CD4-positive, alpha-beta T cell treated with Interleukin-4 for 4 hours (primary cell): ENCODE data around the gene GHRHR.

Source experiments
- DNase-seq: peaks from one replicate; pipeline ENCODE4 v3.0.0-alpha.2; 2020

Gene GHRHR

DNA sequence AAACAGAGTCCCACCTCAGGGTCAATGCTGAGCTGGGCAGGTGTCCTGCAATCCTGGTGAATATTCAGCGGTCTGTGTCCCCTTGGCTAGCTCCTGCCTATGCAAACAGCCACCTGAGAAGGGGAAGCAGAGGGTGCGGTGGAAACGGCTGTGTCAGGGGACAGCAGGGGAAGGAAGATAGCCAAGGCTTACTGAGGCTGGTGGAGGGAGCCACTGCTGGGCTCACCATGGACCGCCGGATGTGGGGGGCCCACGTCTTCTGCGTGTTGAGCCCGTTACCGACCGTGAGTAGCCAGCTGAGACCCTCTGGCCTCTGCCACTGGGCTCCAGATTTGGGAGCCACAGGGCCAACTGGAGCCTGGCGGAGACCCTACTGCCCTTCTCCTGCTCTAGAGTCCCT lies at the start of gene GHRHR:
Gene GHRHR, plus strand, starts transcription at position 112 of the 400 bp plus-strand sequence. Its CDS starts 116 bp downstream, at position 228.
- no peak for DNase-seq

DNA sequence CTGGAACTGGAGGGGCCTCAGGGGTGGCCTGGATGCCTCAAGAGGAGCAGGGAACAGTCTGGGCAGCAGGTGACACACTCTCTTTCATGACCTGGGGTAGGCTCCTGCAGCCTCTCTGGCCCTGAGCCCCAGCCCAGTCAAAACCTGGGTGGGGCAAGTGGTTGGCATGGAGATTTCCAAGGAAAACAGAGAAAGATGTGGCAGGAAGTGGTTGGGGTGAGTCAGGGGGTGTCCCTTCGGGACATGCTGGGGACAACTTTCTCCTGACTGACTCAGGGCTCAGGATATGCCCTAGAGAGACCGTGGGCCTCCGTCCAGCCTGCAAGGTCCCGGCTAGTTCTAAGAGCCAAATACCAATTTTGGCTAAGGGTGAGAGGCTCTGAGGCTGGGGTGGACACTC lies 49.2 kb upstream of the GHRHR start:
- no peak for DNase-seq

DNA sequence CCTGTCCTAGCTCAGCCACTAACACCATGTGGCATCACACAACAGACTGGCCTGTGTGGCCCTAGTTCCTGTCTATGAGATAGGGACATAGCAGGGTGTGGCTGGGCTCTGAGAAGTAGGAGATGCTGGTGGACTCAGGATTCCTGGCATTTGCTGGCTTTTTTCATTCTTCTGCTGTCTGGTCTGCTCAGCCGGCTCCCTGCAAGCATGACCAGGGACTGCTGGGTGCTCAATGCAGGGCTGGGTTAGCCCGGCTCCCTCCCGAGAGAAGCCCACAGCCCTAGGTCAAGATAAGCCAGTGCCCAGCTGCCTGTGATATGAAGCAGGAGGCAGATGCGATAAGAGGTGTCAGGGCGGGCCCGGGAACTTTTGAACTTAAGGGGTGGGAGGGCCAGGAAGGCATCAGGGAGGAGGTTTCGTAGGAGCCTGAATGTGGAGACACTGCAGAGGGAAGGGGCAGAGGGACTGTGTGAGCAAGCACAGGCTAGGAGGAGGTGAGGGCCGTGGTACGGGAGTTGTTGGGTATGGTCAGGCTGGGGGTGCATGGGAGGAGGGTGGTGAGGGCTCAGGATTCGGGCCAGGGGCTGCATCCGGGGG lies 48.6 kb upstream of the GHRHR start:
- no peak for DNase-seq

DNA sequence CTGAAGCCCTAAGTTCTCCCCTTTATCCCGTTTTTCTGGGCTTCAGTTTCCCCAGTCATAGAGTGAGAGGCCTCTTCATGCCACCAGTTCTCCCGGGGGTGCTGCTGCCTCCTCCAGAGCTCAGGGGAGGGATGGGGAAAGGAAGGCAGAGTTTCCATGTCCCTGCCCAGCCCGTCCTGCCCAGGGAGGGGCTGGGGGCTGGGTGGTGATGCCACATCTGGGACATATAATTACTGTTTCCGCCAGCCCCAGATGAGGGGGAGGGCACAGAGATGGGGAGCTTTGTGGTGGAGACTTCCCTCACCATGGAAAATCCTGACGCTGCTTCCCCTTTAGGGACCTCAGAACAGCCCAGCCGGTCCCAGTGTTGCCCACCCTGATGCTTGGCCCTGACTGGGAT lies 48.0 kb upstream of the GHRHR start:
- no peak for DNase-seq

DNA sequence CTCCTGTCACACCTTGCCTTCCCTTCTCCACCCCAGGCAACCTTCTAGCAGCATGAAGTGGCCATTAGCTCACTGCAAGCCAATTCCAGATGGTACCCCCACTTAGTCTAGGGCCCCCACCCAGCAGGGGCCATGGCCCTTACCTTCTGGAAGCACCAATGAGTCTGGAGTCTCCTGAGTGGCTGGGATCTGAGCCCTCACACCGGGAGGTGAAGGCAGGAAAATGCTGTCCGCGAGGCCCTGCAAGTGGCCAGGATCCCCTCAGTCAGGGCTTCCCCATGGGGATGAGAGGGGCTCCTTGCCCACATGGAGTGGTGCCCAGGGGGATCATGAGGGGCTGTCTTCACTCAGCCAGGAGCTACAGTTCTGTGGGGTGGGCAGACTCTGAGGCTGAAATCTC lies 47.5 kb upstream of the GHRHR start:
- DNase-seq: no peak

DNA sequence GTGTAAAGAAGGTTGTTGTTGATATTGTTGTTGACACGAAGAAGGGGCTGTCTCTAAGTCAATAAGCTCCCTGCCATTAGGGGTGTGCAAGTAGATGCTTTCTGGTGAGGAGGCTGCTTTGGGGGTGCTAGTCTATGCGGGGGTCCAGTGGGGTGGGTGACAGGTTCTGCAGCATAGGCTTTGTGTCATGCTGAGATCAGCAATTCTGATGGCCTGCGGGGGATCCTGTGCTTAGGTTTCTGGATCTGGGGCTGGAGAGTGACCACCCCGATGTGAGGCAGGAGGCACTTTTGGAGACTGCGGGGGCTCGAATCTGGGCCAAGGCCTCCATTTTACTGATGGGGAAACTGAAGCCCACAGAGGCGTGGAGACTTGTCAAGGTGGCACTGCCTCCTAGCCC lies 47.0 kb upstream of the GHRHR start:
- DNase-seq: no peak

DNA sequence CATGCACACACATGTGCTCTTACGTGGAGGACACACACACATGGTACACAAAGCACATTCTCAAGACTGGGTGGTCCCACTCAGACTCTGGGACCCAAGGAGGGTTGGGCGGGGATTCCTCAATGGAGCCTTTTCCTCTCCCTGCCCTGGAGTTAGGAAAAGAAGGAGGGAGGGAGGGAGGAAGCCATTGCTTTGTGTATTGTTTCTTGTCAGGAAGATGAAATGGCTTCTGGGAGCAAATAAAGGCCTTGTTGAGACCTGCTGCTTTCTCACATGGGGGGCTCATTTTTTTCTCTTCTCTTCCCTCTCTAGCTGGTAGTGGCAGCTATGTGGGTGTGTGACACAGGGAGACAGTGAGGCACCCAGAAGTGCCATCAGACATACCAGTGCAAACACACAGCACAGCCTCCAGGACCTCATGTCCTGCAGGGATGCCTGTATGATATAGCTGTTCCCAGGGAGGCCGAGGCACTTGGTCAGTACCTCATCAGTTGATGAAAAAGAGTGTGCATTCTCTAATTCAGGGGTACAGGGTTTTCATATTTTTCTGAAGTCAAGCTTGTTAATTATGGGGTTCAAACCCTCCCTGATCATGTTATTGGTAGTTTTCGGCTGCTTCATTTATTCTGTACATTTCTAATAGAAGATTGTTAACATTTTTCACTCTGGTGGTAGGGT lies 46.4 kb upstream of the GHRHR start:
- DNase-seq: no peak

DNA sequence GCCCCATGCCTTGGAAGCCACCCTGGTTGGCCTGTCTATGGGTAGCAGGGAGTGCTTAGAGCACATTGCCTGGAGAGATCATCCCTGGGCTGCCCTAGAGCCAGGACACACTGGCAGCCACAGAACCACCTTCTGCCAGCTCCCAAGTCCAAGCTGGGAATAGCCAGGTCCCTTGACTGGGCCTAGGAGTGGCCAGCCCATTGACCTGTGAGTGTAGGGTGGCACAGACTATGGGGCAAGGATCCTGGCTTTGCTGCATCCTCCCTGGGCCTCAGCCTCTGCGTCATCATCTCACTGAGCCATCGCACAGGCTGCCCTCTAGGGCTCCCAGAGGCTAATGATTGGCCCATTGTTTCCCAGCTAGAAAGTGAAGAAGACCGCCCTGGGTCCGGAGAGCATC lies 45.1 kb upstream of the GHRHR start:
- no peak for DNase-seq

DNA sequence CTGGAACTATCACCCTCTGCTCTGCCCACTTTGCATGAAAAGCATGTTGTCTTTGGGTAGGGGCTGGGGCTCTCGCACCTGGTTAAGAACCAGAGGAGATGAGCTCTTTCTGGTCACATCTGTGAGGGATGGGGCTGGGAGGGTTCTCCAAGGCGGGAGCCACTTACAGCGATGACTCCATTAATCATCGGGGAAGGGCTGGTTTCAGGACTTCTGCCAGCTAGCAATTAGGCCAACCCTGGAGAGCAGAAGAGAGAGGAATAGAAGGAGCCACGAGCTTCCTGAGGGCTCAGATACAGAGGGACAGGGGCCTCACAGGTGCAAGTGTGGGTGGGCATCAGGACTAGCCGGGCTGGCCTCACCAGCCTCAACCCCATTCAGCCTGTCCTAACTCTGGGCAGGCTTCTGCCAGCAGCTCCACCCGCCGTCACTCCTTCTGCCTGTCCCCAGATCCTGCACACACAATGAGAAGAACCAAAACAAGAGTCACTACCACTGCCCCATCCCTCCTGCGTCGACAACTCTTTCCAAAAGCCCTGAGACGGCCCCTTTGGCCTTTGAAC lies 43.7 kb upstream of the GHRHR start:
- DNase-seq: no peak

DNA sequence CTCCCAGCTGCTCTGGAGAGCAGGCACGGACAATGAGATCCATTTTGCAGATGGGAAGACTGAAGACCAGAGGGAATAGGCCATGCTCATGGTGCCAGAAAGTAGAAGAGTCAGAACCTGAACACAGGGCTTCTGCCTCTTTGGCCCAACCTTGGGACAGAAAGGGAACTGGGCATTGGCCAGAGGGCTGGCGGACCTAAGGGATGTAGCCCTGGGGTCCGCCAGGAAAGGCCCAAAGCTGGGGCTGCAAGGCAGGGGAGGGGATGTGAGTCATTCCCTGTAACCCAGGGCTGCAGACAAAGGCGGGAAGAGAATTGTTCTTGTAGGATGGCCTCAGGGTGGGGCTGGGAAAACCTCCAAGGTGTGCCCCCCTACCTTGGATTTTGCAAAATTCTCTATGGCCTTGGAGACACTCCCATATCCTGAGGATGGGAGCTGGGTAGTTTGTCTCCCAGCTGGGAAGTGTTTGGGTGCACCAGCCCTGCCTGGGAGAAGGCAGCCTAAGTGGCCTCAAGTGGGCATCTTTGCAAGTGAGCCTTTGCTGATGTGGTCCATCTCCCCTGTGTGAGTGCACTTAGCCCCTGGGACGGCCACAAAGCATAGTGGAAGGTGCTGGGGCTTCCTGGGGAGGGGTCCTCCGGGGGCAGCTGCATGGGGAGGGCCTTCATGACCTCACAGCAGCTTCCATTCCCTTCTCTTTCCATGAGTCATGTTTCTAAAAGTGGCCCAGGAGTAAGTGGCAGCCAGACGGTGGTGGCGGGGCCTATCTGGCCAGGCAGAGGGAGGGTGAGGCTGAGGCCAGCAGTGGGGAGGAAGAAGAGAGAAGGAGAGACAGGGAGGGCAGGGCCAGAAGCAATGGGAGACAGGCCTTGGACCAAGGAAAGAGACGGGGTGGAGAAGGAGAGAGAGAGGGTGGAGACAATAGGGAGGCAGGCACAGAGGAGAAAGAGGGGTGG lies 42.9 kb upstream of the GHRHR start:
- no peak for DNase-seq

DNA sequence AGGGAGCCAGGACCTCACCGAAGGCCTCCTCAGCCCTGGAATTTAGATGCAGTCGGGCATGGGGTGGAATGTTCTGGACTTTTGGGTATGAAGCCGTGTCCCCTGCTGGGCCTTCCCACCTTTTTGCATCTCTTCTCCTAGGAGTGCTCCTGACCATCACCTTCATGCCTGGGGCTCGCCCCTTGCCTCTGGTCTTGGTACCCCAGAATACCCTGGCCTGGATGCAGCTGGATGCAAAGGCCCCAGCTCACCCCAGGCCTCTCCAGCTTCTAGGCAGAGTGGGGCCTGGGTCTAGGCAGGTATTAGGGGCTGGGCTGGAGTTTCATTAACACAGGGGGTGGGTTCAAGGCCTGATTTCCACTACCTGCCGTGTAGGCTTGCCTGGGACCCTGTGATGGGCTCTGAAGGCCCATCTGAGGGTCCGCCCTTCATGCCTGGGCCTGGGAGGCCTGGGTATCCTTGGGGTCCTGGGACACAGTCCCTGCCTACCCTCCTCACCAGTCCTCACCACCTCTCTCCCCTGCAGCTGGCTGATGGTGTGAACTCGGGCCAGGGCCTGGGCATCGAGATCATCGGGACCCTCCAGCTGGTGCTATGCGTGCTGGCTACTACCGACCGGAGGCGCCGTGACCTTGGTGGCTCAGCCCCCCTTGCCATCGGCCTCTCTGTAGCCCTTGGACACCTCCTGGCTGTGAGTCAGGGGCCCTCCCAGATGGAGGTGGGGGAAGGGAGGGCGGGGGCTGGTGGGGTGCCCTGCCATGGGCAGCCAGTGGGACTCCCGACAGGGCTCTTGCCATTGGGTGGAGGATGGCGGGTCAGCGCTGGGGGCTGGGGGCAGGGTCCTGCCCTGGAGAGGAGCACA lies 42.0 kb upstream of the GHRHR start:
- no peak for DNase-seq

DNA sequence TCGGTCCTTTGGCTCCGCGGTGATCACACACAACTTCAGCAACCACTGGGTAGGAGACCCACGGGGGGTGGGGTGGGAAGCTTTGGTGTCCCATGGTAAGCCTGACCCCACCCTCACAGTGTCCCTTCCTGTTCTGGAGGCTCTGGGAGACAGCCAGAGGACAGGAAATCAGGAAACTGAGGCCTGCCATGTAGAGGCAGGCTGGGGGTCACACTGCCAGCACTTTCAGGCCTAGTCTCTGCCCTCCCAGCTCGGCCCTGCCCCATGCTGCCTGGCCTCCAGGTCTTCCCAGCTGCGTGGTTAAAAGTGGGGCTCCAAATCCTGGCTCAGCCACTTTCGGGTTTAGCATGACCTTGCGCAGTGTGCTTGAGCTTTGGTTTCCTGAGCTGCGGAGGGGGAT lies 41.2 kb upstream of the GHRHR start:
- no peak for DNase-seq

DNA sequence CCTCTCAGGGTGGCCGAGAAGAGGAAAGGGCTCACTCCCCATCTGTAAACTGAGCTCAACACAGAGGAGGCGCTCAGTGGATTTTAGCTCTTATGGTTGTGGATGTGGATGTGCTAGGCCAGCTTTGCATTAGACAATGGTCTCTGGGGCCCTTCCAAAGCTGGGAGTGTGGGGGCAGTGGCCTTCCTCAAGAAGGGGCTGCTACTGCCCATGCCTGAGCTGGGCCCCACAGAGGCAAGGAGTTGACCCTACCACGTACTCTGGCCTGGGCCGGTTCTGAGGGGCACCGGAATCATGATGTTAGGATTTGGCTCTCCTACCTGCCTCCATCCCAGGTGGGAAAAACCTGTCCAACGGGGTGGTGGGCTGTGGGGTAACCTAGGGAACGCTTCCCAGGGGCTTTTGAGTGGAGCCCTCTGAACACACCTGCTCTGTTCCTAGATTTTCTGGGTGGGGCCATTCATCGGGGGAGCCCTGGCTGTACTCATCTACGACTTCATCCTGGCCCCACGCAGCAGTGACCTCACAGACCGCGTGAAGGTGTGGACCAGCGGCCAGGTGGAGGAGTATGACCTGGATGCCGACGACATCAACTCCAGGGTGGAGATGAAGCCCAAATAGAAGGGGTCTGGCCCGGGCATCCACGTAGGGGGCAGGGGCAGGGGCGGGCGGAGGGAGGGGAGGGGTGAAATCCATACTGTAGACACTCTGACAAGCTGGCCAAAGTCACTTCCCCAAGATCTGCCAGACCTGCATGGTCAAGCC lies 40.6 kb upstream of the GHRHR start:
- DNase-seq: no peak

DNA sequence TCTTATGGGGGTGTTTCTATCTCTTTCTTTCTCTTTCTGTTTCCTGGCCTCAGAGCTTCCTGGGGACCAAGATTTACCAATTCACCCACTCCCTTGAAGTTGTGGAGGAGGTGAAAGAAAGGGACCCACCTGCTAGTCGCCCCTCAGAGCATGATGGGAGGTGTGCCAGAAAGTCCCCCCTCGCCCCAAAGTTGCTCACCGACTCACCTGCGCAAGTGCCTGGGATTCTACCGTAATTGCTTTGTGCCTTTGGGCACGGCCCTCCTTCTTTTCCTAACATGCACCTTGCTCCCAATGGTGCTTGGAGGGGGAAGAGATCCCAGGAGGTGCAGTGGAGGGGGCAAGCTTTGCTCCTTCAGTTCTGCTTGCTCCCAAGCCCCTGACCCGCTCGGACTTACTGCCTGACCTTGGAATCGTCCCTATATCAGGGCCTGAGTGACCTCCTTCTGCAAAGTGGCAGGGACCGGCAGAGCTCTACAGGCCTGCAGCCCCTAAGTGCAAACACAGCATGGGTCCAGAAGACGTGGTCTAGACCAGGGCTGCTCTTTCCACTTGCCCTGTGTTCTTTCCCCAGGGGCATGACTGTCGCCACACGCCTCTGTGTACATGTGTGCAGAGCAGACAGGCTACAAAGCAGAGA lies 39.9 kb upstream of the GHRHR start:
- DNase-seq: no peak

DNA sequence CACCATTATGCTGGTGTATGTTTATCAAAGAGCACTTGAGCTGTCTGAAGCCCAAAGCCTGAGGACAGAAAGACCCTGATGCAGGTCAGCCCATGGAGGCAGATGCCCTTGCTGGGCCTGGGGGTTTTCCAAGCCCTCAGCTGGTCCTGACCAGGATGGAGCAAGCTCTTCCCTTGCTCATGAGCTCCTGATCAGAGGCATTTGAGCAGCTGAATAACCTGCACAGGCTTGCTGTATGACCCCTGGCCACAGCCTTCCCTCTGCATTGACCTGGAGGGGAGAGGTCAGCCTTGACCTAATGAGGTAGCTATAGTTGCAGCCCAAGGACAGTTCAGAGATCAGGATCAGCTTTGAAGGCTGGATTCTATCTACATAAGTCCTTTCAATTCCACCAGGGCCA lies 39.1 kb upstream of the GHRHR start:
- DNase-seq: no peak

DNA sequence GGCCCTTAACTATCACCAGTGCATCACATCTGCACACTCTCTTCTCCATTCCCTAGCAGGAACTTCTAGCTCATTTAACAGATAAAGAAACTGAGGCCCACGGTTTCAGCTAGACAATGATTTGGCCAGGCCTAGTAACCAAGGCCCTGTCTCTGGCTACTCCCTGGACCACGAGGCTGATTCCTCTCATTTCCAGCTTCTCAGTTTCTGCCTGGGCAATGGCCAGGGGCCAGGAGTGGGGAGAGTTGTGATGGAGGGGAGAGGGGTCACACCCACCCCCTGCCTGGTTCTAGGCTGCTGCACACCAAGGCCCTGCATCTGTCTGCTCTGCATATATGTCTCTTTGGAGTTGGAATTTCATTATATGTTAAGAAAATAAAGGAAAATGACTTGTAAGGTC lies 38.6 kb upstream of the GHRHR start:
- no peak for DNase-seq

DNA sequence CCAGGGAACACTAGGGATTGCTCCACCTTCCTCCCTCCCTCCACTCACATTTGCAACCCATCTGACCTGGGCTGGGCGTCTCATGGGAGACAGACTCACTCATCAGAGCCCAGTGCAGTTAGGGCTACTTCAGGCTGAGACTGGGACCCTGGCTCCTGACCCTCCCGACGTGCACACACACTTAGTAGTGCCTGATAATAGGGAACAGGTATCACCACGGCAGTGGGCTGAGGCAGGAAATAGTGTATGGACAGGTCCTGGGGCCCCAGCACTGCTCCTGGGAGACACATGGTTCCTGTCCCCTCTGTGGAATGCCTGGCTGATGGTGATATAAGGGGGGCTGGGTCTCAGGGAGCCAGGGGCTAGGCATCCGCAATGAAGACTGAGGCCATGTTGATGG lies 37.8 kb upstream of the GHRHR start:
- DNase-seq: no peak

DNA sequence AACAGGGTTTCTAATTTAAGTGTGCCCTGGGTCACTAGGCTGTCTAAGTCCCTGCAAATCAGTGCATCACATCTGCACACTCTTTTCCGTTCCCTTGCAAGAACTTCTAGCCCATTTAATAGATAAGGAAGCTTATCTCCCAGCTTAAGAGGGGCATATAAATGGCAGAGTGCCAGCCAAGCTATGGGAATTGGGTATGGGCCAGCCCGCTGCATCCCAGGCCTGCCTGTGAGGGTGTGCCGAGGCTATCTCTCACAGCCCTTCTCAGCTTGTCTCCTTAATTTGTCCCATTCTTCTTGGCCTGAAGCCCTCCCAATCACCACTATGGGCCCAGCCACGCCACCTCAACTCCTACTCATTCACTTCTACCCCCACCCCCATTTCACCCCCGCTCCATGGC lies 37.4 kb upstream of the GHRHR start:
- no peak for DNase-seq

DNA sequence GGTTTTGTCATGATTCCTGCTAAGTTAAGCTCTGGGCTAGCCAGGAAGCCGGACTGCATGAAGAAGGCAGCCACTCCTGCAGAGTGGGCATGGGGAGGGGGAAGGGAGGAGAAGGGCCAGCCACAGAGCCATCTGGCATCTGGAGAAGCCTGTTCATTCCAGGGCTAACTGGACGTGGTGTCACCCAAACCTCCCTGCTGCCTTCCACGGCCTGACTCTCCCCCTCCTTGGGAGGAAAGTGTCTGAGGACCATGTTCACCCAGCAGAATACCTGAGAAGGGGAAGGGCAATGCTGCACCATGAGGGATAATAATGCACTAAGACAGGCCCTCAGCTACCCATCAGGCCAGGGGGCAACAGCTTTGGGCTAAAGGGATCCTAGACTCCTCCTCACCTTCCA lies 36.7 kb upstream of the GHRHR start:
- DNase-seq: no peak

DNA sequence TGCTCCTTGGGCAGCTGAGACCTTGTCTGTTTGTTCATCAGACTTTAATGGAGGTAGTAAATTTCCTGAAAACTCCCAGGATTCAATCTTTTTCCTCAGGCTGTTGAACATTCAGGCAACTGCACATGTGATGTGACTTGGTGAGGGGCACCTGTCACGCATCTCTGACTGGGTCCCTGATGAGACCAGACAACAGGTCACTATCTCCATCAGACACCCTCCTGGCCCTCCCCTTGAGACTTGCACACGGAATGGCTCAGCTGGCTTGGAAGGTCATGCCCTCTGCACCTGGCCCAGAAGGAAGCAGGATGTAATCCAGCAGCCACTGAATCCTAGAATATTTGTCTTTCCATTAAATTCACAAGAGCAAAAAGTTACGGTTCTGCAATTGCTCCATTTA lies 36.2 kb upstream of the GHRHR start:
- no peak for DNase-seq

DNA sequence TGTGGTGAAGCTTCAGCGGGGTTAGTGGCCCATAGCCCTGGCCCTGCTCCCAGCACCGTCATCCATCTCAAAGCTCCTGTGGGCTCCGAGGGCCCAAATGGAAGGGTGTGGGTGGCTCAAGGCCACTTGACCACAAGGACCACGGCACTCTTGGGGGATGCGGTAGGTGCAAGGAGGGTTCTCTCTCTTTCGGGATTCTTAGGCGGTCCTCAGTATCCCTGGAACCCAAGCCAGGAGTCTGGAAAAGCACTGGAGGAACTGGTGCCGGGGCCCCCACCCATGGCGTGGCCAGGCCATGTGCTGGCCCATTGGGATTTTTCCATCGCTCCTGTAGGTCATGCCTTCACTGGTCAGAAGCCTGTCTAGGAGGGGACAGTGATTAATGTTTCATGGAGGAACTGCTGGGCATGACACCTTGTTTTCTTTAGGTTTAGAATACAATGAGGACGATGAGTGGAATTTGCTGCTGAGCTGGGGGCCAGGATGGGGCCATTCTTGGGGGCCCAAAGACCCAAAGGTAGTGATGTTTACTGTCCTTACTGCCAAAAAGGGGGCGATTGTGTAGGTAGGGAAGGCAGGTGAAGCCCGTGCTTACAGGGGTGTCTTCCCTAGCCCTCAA lies 35.4 kb upstream of the GHRHR start:
- no peak for DNase-seq
